HUDEP-2 (cell line): ENCODE results near the gene LCLAT1.

Experiments
- DNase-seq, 76 experiments: peaks; one replicate each; lab custom pipeline; 2025; ENCODE audit not compliant: unreplicated experiment in 76 of 76; lab: John Stamatoyannopoulos, UW

Gene LCLAT1

DNA sequence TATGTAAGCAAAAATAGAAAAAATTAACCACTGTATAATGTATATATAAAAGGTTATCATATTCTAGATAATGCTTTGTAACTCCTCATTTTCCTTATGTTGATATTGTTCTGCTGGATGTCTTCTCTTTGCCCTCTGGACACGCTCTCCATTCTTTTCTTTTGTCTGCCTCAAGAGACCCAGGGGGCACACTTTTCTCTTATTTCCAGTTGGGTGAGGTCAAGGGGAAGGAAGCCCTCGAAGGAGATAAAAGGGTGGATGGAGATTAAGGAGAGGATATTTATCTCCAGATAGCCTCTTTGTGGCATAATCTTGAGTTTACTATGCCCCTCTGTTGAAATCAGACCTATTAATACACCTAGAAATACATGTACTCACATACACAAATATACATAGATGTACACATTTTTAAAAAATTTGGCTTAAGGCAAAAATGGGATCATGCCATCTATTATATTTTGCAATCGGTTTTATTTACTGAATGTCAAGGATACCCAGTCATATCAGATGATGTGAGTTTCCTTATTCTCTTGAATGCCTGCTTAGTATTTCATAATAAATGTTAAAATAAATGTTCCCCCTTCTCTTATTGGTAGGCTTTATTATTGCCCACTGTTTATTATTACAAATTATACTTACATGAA lies 65.3 kb downstream of the LCLAT1 start:
- no peak for DNase-seq

DNA sequence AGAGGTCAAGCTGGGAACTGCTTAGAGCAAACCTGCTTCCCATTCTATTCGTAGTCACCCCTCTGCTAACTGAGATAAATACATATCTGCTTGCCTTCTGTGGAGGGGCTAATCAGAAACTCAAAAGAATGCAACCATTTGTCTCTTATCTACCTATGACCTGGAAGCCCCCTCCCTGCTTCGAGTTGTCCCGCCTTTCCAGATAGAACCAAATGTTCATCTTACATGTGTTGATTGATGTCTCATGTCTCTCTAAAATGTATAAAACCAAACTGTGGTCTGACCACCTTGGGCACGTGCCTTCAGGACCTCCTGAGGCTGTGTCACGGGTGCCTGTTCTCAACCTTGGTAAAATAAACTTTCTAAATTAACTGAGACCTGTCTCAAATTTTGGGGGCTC lies 66.6 kb downstream of the LCLAT1 start:
- DNase-seq = peak in 25 of 76 experiments; percentile 7 to 53 (median 23)

DNA sequence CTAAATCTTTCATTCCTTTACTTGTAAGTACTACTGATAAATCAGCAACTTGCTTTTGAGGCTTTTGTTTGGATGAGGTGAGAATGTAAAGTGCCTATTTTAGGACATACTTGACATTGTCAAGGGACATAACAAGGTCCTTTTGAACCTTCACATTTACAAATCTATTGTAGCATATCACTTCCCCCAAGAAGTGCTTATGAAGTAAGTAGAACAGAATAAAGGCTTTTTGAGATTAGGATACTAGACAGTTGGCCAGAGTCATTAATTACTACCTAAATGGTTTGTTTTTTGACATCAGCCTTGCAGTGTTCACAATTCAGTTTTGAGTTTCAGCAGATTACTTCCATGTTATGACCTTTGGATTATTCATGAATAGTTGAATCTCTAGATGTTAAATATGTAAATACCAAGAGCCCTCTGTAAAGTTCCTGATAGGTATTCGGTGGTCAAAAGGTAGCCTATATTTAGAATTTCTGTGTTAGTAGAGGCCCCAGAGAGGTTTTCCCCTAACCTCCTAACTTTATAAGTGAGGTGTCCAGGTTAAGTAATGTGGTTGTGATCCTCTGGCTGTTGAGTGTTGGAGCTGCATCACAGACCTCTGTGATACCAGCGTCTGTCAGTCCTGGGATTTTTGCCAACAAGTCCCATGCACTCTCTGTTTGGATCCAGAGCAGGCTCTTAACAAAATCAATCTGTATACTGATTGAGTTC lies 67.2 kb downstream of the LCLAT1 start:
- DNase-seq = peak in 60 of 76 experiments; percentile 4 to 65 (median 37)

DNA sequence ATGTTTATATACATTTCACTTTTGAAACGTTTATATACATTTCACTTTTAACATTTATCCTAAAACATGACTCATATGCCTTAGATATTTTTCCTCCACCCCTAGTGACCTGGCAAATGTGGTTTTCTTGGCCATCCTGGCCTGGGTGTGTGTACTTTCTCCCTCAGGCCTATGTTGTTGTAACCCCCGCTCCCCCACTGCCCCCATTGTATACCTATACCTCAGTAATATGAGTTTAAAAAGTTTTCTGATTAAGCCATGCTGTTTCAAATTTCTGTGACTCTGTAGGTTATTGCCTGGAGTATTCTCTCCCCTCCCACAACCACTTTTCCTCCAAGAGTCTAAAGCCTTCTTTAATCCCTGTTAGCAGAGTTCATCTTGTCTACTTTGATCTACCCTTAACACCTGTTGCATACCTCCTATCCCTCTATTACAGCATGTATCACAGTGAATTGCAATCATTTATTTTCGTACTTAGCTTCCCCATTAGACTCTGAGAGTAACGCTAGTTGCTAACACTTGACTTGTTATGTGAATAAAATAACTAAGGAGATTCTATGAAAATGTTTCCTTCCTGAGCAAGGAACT lies 67.9 kb downstream of the LCLAT1 start:
- DNase-seq = no peak

DNA sequence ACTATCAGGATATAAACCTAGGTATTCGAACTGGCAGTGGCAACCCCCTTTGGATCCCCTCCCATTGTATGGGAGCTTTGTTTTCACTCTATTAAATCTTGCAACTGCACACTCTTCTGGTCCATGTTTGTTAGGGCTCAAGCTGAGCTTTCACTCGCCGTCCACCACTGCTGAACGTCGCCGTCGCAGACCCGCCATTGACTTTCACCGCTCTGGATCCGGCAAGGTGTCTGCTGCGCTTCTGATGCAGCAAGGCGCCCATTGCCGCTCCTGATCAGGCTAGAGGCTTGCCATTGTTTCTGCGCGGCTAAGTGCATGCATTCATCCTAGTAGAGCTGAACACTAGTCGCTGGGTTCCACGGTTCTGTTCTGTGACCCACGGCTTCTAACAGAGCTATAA lies 69.1 kb downstream of the LCLAT1 start:
- no peak for DNase-seq

DNA sequence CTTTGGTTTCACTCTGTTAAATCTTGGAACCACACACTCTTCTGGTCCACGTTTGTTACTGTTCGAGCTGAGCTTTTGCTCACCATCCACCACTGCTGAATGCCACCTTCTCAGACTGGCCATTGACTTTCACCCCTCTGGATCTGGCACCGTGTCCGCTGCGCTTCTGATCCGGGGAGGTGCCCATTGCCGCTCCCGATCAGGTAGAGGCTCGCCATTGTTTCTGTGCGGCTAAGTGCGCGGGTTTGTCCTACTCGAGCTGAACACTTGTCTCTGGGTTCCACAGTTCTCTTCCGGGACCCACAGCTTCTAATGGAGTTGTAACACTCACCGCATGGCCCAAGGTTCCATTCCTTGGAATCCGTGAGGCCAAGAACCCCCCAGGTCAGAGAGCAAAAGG lies 72.8 kb downstream of the LCLAT1 start:
- DNase-seq = no peak

DNA sequence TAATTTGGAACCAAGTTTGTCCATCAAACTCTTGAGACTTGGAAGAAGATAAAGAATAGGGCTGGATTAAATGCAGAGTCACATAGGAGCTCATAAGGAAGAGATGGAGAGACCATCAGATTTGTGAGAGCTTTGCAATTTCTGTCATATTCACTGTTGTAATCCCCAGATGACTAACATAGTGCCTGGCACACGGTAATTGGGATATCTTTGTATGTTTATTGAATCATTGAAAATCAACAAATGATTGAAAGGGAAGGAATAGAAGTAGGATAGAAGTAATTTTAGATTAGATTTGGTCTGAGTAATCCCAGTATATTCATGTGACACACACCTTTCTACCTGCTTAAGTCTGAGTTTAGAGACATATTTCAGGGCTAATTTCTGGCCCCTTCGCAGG lies 75.4 kb downstream of the LCLAT1 start:
- DNase-seq = no peak

DNA sequence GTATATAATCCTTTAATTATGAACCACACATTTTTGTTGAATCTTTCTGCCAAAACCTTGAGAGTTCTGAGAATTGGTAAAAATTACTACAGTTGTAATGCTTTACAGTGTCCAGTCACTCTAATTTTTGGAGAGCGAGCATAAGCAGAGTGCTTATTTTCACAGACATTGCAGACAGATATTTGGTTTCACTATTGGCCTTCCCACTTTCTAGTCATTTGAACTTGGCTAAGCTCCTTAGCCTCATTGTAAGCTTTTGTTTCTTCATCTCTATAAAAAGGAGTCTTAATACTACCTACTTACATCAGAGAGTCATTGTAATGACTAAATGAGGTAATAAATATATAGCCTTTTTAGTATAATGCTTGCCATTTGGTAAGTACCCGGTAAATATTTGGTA lies 80.4 kb downstream of the LCLAT1 start:
- no peak for DNase-seq

DNA sequence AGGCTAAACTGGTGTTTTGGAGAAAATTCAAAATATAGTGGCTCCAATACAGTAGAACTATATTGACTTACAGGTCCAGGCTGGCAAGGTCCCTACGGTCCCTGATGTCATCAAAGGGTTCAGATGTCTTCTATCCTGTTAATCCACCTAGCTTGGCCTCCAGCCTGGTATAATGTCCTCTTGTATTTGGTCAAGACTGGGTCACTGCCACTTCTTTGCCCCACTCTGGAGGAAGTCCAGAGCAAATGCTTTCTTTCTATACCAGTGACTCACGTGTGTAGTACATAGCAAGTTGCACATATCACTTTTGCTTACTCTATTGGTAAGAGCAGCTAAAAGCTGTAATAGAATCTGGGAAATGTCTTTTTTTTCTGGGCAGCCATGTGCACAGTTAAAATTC lies 80.8 kb downstream of the LCLAT1 start:
- no peak for DNase-seq

DNA sequence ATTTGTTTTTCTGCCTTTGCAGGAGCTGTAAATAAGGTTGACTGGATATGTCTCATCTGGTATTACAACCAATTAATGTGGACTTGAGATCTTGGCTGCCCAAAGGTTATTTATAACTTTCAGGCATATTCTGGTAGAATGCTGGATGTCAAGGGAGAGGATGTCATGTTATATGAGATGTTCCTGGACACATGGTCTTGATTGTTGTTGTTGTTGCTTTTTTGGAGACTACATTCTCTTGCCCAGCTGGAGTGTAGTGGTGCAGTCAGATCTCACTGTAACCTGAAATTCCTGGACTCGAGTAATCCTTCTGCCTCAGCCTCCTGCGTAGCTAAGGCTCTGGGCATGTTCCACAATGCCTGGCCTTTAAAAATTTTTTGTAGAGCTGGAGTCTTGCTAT lies 83.3 kb downstream of the LCLAT1 start:
- DNase-seq = no peak

DNA sequence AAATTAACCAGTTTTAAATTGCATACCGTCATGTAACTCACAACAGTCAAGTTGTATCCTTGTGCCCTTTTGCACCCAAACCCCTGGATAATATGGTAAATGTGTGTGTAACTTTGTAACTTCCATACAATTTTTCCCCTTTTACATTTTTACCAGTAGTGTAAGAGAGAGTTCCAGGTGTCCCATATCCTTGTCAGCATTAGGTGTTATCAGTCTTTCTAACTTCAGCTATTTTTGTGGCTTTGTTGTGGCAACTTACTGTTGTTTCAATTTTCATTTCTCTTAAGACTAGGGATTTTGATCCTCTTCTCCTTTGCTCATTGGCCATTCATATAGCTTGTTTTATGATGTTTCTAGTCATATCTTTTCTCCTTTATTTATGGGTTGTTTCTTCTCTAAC lies 94.6 kb downstream of the LCLAT1 start:
- DNase-seq = no peak

DNA sequence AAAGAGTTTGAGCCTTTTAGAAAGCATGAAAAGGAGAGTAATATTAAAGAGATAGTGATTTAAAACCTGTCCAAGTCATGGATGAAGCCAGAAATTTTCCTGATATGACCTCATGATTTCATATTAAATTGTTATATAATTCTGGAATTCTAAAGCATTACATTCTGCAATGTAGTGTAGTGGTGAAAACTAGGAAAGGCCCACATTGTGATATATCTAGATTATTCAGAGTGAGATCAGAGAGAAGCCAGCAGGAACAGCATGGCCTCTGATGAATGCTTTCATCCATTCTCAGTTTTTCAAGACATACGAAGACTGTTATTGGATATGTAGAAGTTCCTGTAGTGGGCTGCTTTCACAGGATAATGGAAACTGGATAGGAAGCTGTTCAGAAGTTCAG lies 98.8 kb downstream of the LCLAT1 start:
- DNase-seq = no peak

DNA sequence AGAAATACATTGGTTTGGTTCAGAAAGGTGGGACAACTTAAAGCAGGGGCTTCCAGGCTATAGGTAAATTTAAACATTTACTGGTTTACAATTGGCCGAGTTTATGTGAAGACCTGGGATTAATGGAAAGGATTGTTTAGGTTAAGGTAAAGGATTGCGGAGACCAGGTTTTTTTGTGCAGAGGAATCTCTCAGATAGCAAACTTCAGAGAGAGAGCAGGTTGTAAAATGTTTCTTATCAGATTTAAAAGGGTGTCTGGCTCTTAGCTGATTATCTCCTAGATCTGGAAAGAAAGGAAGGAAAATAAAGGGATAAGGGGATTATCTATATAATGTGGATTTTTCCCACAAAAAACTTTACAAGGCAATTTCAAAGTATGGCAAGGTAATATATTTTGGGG lies 101.3 kb downstream of the LCLAT1 start:
- no peak for DNase-seq

DNA sequence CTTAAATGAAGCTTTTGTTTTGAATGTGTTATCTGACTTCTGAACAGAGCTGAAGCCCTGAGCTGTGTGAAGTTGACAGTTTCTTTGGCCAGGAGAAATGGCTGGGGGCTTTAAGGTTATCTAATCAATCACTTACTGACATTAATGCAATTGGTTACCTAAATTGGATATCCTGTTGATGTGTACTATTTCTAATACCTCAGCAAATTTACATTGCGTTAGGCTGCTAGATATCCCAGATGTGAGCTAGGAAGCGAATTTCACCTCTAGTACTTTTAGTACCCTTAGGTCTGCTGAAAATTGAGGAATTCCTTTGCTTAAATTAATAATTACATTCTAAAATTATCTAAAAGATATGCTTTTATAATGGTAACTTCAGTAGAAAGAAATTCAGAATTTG lies 102.0 kb downstream of the LCLAT1 start:
- DNase-seq = no peak

DNA sequence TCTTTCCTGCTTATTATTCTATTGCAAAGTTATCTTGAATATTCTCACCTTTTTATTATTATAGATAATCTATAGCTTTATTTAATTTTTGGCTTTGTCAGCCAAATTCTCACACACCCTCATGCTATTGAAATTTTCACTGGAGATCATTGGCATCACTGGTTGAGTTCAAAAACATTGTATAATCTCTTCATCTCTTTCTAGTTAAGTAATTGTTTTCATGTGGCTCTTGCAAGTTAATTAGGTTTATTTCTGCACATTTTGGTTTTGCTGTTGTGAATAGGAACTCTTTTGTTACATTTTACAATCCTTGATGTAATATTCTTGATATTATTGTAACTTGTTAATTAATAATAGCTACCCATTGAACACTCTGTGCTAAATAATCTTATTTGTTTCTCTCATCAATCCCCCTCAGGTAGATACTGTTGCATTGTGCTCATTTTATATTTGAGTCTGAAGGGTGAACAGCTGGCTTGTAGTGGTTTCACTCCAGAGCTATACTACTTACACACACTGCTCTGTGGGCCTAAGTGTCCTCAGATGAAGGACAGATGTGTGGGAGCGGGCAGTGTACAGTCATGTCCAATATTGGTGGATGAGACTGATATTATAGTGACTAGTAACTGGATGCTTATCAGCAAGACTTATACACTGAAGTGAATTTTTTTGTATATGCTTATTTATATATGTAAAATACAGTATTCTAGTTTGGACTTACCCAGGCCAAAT lies 112.7 kb downstream of the LCLAT1 start:
- peak in 1 of 76 experiments; percentile 19 for DNase-seq

DNA sequence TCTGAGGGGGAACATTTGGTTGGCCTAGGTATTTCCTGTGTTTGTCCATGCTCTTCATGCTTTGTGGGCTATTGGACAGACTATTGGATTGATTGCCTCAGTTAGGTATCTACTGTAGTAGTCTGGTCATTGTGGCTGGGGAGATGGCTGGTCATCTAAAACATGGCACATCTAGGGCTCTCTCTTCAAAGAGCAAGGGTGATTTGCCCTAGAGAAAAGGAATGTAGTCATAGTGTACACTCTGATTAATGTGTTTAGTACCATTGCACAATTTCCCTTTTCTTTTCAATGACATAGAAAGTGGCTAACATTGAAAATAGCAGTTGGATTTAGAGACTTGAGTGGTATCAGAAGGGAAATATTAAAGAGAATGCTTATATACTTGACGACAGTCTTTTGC lies 114.3 kb downstream of the LCLAT1 start:
- DNase-seq = no peak

DNA sequence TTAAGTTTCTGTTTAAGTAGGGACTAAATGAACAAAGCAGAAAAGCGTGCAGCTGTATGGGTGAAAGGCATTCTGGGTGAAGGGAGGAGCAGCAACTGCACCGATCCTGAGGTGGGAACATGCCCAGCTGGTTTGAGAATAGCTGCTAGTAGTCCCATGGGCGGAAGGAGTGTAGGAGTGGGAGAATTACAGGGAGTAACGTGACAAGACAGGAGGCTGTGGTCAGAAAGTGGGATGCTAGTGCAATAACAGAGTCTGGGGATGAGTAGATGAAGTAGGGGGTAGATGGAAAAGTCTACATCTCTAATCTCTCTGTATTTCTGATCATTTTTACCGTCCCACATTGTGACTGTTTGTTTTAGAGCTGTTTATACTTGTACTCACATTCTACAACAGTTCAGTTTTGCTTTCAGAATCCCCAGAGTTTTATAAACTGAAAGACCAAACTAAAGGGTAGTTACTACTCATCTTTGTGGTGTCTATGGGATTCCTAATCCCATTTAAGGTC lies 118.9 kb downstream of the LCLAT1 start:
- no peak for DNase-seq

DNA sequence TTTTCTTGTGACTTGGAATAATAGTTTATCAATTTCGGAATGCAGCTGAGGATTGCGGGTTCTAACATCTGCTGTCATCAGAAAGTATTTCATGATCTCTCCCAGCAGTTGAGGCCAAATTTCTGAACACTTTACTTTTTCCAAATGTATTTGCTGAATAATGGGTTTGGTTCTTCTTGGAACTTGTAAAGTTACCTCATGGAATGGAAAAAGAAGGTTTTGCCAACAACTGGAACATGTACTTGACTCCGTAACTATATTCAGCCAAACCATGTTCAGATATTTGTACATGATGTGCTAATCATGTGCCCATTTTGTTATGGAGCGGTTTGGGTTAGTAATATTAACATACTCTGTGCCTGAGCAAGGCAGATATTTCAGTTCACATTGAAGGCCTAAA lies 119.6 kb downstream of the LCLAT1 start:
- DNase-seq = no peak

DNA sequence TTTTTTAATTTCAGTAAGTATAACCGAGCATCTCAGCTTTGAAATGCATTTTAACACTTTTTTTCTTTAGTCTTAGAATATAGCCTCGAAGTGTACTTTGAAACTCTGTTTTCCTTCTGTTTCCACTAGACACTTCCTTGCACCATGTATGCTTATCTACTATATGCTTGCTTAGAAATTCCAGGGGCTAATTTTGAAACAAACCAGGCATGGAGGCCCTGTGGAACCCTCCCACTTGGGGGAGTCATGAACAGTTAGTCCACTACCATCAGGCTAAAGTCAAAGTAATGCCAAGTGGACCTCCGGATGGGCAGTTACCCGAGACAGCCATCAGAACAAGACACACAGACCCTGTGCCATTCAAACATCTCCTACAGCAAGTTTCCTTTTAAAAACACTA lies 120.3 kb downstream of the LCLAT1 start:
- DNase-seq = no peak

DNA sequence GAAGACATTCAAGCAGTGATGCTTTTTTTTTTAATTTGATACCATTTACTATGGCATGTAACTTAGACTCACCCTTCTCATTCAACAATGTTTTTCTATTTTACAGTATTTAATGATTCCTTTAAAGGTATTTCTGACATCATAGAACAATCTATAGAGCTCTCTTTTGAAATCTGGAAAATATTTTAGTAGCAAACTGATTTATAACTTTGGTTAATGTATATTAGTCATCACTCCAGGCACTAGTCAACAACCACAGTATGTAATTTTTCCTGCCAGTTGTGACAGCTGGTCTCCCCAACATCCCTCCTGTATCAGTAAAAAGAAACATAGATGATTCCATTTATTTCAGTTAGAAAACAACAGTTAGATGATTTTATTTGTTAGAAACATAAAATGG lies 122.9 kb downstream of the LCLAT1 start:
- no peak for DNase-seq

DNA sequence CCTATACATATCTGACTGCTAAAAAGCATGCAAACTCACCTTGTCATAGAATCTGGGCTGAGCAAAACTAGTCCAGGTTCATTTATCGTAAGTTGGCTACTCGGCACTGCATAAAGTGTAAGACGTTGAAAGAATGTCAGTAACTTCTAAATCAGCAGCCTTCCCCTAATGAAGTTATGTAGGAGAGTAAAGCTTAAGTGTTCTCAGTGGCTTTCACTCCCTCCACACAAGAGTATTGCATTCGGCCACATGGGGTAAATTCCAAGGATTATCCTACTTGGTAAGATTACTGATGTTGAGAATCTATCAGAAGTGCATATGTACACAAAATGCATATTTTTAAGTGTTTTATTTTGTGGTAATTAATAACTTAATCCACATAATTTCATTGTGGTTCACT lies 130.1 kb downstream of the LCLAT1 start:
- no peak for DNase-seq
